Measurements from ENCODE around the gene PCCB. TPM values are rescaled to one million over a fixed set of nuclear protein-coding genes. Genes with fewer than 3 reads are reported as not detected.
"Not testable (repeated sequence)": the region's sequence is repeated elsewhere in the genome, so short reads cannot be mapped to it uniquely, and the experiment has no call there.

Gene PCCB
- total RNA-seq, 1 donor = 14.9 TPM

DNA sequence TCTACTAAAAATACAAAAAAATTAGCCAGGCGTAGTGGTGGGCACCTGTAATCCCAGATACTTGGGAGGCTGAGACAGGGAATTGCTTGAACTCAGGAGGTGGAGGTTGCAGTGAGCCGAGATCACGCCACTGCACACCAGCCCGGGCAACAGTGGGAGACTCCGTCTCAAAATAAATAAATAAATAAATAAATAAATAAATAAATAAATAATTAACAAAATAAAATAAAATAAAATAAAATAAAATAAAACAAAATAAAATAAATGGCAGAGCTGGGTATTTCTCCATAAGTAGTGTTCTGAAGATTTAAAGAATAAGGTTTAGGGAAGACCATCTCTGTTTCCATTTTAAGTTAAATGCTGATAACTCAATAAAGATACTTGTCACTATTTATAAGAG, 125.7 kb downstream of the PCCB start:
- not testable (repeated sequence) for H3K27me3 ChIP-seq (ENCODE audit: insufficient read depth, low read length); H3K9me3 ChIP-seq (ENCODE audit: low read depth, low read length); H3K4me3 ChIP-seq (ENCODE audit: low read length); H3K4me1 ChIP-seq (ENCODE audit: insufficient read depth, low read length)

DNA sequence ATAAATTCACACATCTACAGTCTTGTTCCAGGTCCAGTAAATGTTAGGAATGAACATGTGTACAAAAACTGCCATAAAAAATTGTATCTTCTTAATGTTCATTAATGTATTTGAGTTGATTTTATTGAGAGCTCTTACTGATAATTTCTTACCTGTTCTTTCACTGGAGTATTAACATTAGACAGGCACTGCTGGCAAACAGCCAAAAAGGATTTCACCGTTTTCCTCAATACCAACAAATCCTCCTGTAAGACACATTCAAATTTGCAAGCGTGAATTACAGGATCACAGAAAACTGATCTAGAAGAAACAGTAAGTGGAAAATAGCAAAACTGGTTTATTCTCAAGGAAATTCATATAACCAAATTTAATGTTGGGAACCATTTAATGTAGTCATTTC, 127.4 kb downstream of the PCCB start:
- H3K4me3 ChIP-seq (ENCODE audit: low read length) = no peak overlapping the region
- no peaks in the 10 kb centered on the region for H3K4me1 ChIP-seq (ENCODE audit: insufficient read depth, low read length)
- no peaks in the 10 kb centered on the region for H3K9me3 ChIP-seq (ENCODE audit: low read depth, low read length)
- no peaks in the 10 kb centered on the region for H3K27me3 ChIP-seq (ENCODE audit: insufficient read depth, low read length)

DNA sequence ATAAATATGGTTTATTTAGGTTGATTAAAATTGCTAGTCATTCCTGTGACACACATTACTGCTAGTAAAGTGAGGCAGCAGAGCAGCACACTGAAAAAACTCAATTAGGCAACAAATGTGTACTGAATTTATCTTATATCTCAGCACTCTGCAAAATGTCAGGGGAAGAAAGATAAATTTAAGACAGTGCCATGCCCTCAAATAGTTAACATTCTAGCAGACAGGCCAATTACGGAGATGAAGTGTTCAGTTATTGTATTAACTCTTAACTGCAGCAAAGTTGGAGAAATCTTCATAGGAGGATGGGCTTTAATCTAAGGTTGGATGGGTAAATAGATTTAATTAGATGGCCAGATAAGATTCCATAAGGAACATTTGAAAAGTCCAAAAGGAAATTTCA, 127.9 kb downstream of the PCCB start:
- Histone ChIP-seq H3K4me1 (ENCODE audit: insufficient read depth, low read length) (no peaks in the 10 kb centered on the region), H3K27me3 (ENCODE audit: insufficient read depth, low read length) (no peaks in the 10 kb centered on the region), H3K4me3 (ENCODE audit: low read length) (no peak overlapping the region), H3K9me3 (ENCODE audit: low read depth, low read length) (no peaks in the 10 kb centered on the region)

Other genes starting within 250 kb of the PCCB start
- gene MSL2, start 54.0 kb upstream of the PCCB start, total RNA-seq = 163 TPM

Data from mononuclear cell (primary cell).